Esophagus muscularis mucosa (tissue), 4 donors: ENCODE measurements around the gene VMO1. TPM values are rescaled to one million over a fixed set of nuclear protein-coding genes. Genes with fewer than 3 reads are reported as not detected.

Experiments
- DNase-seq: peaks from one replicate; pipeline ENCODE4 v3.0.0-alpha.2; 2017; ENCODE audit errors: extremely low spot score
- H3K27ac ChIP-seq, 4 donors: fragments of 200-600 bp; sonication (generic); replicated peaks in 1 of 4; 1 replicate in 3 of 4; 2 replicates in 1 of 4; pipeline ENCODE4 v1.5.1; 2016 to 2019; ENCODE audit warnings: mild to moderate bottlenecking in 1 of 4
- H3K27me3 ChIP-seq, 4 donors: fragments of 200-600 bp; sonication (generic); one replicate each; pipeline versions ENCODE4 v1.5.1 to v1.6.0; 2016 to 2019
- H3K36me3 ChIP-seq, 4 donors: fragments of 200-600 bp; sonication (generic); one replicate each; pipeline ENCODE4 v1.5.1; 2016 to 2019
- H3K4me1 ChIP-seq, 4 donors: fragments of 200-600 bp; sonication (generic); one replicate each; pipeline ENCODE4 v1.5.1; 2016 to 2019
- H3K4me3 ChIP-seq, 4 donors: fragments of 200-600 bp; sonication (generic); 1 replicate in 2 of 4; 2 replicates in 2 of 4; pipeline ENCODE4 v1.5.1; 2016 to 2019; ENCODE audit warnings: mild to moderate bottlenecking in 4 of 4, moderate library complexity in 1 of 4
- H3K9me3 ChIP-seq, 4 donors: fragments of 200-600 bp; sonication (generic); 1 replicate in 3 of 4; 2 replicates in 1 of 4; pipeline ENCODE4 v1.5.1; 2016 to 2019
- CTCF ChIP-seq, 3 experiments: fragments of 200-600 bp in 2 of 3; fragments of 450-650 bp in 1 of 3; sonication (generic) in 2 of 3; IDR thresholded peaks; one replicate each; pipeline ENCODE4 v1.5.1; 2017 to 2019; ENCODE audit warnings: antibody characterized with exemption in 3 of 3, mild to moderate bottlenecking in 2 of 3, moderate library complexity in 1 of 3
- EP300 ChIP-seq: sonication (generic); formaldehyde crosslinking; IDR thresholded peaks from one replicate; pipeline ENCODE4 v1.6.1; 2017; ENCODE audit warnings: antibody characterized with exemption
- POLR2A ChIP-seq: fragments of 450-650 bp; IDR thresholded peaks from one replicate; pipeline ENCODE4 v1.6.1; 2017; ENCODE audit warnings: antibody characterized with exemption, moderate library complexity, mild to moderate bottlenecking, low read depth
- POLR2AphosphoS5 ChIP-seq, 2 donors: sonication (generic); formaldehyde crosslinking; IDR thresholded peaks; one replicate each; pipeline ENCODE4 v1.6.1; 2017; ENCODE audit warnings: antibody characterized with exemption in 2 of 2
- WGBS: methylation state at CpG from one replicate; pipeline ENCODE4 v1.1.5; 2018; 5-methylcytosine and 5-hydroxymethylcytosine counted together
- intact Hi-C: fragments of 100-400 bp; cut with DNase I; formaldehyde crosslinking; loops from one replicate; pipeline ENCODE4 v1.15.1; 2023
- total RNA-seq, 4 donors: library from RNA; depleted of rRNA; stranded (reverse); fragments of >200 nt; gene quantifications; one replicate each; pipeline versions ENCODE4 v1.1.0 to v1.2.1, GENCODE V29; 2016

The VMO1 gene
- total RNA-seq, 4 donors from 2014 or later, result 0.86 to 3.3 (median 2.6) TPM

GRCh38 chr17:4788807-4789700 is 2.9 kb upstream of the VMO1 start, which contains the start of gene GLTPD2:
TSS of gene GLTPD2 (plus strand) at chr17:4788964. CDS start at chr17:4789012, 48 bp downstream.
- no peak for DNase-seq
- TF ChIP-seq POLR2AphosphoS5 (IDR thresholded peaks at IDR 0.05), result no peak
- TF ChIP-seq CTCF (IDR thresholded peaks at IDR 0.05), result no peak
- TF ChIP-seq POLR2A, result no peak
- 18% methylated on average over 17 of the region's 62 CpGs for WGBS

GRCh38 chr17:4788159-4788806 is 2.1 kb upstream of the VMO1 start:
- Histone ChIP-seq H3K4me3 (peak overlapping the region in 1 of 4 donors; percentile 75), H3K36me3 (no peaks in the 10 kb centered on the region), H3K9me3 (no peaks in the 10 kb centered on the region), H3K4me1 (peaks cover 36 to 50% (median 49%) of the 10 kb centered on the region in 4 donors), H3K27me3 (peaks cover 0 to 25% (median 4%) of the 10 kb centered on the region in 4 donors), H3K27ac (peak overlapping the region in 3 of 4 donors; percentile 94 to 98 (median 98))
- WGBS, result 80% methylated on average over 14 of the region's 14 CpGs
- intact Hi-C loops, result loop anchor here (2.0 kb wide), 1 partner anchor 55 kb away; no protein-coding TSS in a partner anchor
- no peak for DNase-seq
- TF ChIP-seq POLR2A (no peak), CTCF (IDR thresholded peaks at IDR 0.05) (no peak), POLR2AphosphoS5 (IDR thresholded peaks at IDR 0.05) (no peak), EP300 (no peak)

More at GRCh38 chr17:4788807-4789700, 2.9 kb upstream of the VMO1 start, which contains the start of gene GLTPD2:
- H3K4me3 ChIP-seq, result peak within 1 kb of the TSS; percentile 71 to 84 (median 74)
- H3K4me1 ChIP-seq, result peaks cover 36 to 50% (median 49%) of the 10 kb centered on the region in 4 donors
- H3K9me3 ChIP-seq, result no peaks in the 10 kb centered on the region
- peak within 1 kb of the TSS; percentile 94 to 98 (median 98) for H3K27ac ChIP-seq
- intact Hi-C loops, result loop anchor here (2.0 kb wide), 1 partner anchor 56 kb away; no protein-coding TSS in a partner anchor
- H3K27me3 ChIP-seq, result peaks cover 0 to 17% (median 4%) of the 10 kb centered on the region in 4 donors
- no peaks in the 10 kb centered on the region for H3K36me3 ChIP-seq

GRCh38 chr17:4786516-4786915 is 352 bp upstream of the VMO1 start:
- no peak for DNase-seq
- Histone ChIP-seq H3K9me3 (no peaks in the 10 kb centered on the region), H3K36me3 (no peaks in the 10 kb centered on the region), H3K27ac (peak overlapping the region in 1 of 4 donors; percentile 16), H3K4me1 (peaks cover 36 to 50% (median 49%) of the 10 kb centered on the region in 4 donors), H3K27me3 (peaks cover 0 to 43% (median 7%) of the 10 kb centered on the region in 4 donors), H3K4me3 (peak overlapping the region; percentile 31 to 50 (median 42))
- TF ChIP-seq POLR2A (no peak), POLR2AphosphoS5 (IDR thresholded peaks at IDR 0.05) (no peak), CTCF (IDR thresholded peaks at IDR 0.05) (no peak), EP300 (no peak)
- intact Hi-C loops, result loop anchor here (2.0 kb wide), 1 partner anchor 102 kb away; no protein-coding TSS in a partner anchor
- WGBS, result 18% methylated on average over 6 of the region's 6 CpGs

GRCh38 chr17:4785311-4786105 is 656 bp downstream of the VMO1 start:
- Histone ChIP-seq H3K9me3 (no peaks in the 10 kb centered on the region), H3K36me3 (no peaks in the 10 kb centered on the region), H3K27me3 (peaks cover 0 to 53% (median 11%) of the 10 kb centered on the region in 4 donors), H3K4me1 (peaks cover 33 to 46% (median 45%) of the 10 kb centered on the region in 4 donors), H3K4me3 (peak overlapping the region; percentile 31 to 50 (median 42)), H3K27ac (no peak overlapping the region)
- intact Hi-C loops, result loop anchor here (2.0 kb wide), 1 partner anchor 103 kb away; no protein-coding TSS in a partner anchor
- TF ChIP-seq EP300 (no peak), CTCF (IDR thresholded peaks at IDR 0.05) (no peak), POLR2A (no peak), POLR2AphosphoS5 (IDR thresholded peaks at IDR 0.05) (no peak)
- DNase-seq, result no peak
- 12% methylated on average over 29 of the region's 61 CpGs for WGBS
